DOHH2 (cell line): ENCODE data around the gene SELENOW.

Source experiments
- CTCF ChIP-seq: fragments of 200-600 bp; sonication (generic); IDR thresholded peaks from one replicate; pipeline ENCODE4 v1.5.1; 2014; ENCODE audit warnings: antibody characterized with exemption, mild to moderate bottlenecking, low read depth, low read length; ENCODE audit not compliant: poor library complexity, severe bottlenecking
- EZH2phosphoT487 ChIP-seq: fragments of 200-600 bp; sonication (generic); IDR thresholded peaks from 2 replicates; pipeline ENCODE4 v1.6.1; 2017; ENCODE audit warnings: borderline replicate concordance, mild to moderate bottlenecking, antibody characterized with exemption, low read length, moderate library complexity, mixed read lengths

GRCh38 chr19:47766670-47767069 lies 11.8 kb upstream of the SELENOW start:
- TF ChIP-seq CTCF, result no peak
- no peak for TF ChIP-seq EZH2phosphoT487
